ENCODE results near the gene SLC5A12. TPM values are rescaled to one million over a fixed set of nuclear protein-coding genes. Genes with fewer than 3 reads are reported as not detected.

SLC5A12 gene
- total RNA-seq, 1 donor from 2014 or later: 4.7 TPM

DNA sequence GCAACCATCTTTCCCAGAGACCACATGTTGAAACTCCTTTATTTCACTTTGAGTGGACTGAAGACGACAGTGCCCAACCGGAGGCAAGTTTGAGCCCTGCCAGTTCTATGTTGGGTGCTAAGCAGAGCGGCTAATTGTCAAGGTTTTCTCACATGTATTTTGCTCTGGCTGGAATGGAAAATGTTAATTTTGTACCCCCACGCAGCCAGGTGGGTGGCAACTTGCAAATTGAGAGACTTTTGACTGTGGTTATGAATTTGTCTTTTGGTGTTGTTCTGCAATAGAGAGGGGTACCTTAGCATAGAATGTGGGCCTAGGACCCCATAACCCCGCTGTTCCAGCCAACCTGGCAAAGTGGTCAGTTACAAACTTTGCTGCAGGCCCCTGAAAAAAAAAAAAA, 42.5 kb upstream of the SLC5A12 start:
- no peak for DNase-seq (ENCODE audit: low spot score in 2 of 2, unreplicated experiment in 2 of 2)
- Mint-ChIP-seq H3K4me1 (peaks cover 7% of the 10 kb centered on the region), H3K27ac (no peak overlapping the region), H3K9me3 (no peaks in the 10 kb centered on the region), H3K27me3 (ENCODE audit: low read depth) (no peaks in the 10 kb centered on the region), H3K4me3 (no peak overlapping the region), H3K36me3 (no peaks in the 10 kb centered on the region)
- TF ChIP-seq, protein P1, sequence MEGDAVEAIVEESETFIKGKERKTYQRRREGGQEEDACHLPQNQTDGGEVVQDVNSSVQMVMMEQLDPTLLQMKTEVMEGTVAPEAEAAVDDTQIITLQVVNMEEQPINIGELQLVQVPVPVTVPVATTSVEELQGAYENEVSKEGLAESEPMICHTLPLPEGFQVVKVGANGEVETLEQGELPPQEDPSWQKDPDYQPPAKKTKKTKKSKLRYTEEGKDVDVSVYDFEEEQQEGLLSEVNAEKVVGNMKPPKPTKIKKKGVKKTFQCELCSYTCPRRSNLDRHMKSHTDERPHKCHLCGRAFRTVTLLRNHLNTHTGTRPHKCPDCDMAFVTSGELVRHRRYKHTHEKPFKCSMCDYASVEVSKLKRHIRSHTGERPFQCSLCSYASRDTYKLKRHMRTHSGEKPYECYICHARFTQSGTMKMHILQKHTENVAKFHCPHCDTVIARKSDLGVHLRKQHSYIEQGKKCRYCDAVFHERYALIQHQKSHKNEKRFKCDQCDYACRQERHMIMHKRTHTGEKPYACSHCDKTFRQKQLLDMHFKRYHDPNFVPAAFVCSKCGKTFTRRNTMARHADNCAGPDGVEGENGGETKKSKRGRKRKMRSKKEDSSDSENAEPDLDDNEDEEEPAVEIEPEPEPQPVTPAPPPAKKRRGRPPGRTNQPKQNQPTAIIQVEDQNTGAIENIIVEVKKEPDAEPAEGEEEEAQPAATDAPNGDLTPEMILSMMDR (IDR thresholded peaks at IDR 0.05; ENCODE audit: unreplicated experiment): no peak

DNA sequence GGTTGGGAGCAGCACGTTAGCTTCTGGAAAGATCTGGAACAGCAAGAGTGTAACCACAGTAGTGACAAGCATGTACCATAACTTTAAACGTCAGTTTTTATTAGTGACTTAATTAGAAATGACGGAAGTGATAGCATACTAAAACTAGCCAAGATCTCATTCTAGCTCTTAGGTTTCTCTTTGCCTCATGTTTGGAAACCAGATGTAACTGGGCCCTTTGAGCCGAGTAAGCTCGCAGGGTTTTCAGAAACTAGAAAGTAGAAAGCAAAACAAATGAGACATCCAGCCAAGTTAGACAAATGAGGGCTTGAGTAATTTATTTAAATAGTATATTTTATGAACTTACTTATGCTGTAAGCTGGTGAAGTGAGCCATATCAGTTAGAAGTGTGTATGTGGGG, 40.2 kb upstream of the SLC5A12 start:
- TF ChIP-seq, protein P1 (IDR thresholded peaks at IDR 0.05; ENCODE audit: unreplicated experiment): no peak
- no peaks in the 10 kb centered on the region for H3K27me3 Mint-ChIP-seq (ENCODE audit: low read depth)
- H3K4me3 Mint-ChIP-seq: no peak overlapping the region
- H3K36me3 Mint-ChIP-seq: no peaks in the 10 kb centered on the region
- no peak overlapping the region for H3K27ac Mint-ChIP-seq
- H3K9me3 Mint-ChIP-seq: peaks cover 1% of the 10 kb centered on the region
- no peak for DNase-seq (ENCODE audit: low spot score in 2 of 2, unreplicated experiment in 2 of 2)
- peaks cover 7% of the 10 kb centered on the region for H3K4me1 Mint-ChIP-seq

DNA sequence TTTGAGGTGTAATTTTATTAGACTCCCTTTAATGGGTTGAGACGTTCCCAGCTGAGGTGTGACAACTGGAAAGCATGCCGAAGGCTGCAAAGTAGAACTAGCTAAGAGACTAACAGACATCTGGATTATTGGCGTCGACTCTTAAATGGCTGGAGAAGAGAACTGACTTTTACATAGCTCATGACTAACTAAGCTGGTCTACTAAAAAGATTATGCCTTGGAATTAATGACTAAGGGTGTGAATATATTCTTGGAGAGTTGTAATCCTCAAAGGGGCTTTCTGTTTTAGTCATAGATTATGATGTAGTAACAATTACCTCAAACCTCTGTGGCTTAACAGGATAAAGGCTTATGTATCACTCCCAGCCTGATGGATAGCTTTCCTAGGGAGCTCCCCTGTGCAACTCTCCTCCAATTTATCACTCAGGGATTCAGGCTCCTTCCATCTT, 39.5 kb upstream of the SLC5A12 start:
- TF ChIP-seq, protein P1 (IDR thresholded peaks at IDR 0.05; ENCODE audit: unreplicated experiment): no peak
- H3K4me1 Mint-ChIP-seq: peaks cover 7% of the 10 kb centered on the region
- H3K9me3 Mint-ChIP-seq: peaks cover 6% of the 10 kb centered on the region
- H3K36me3 Mint-ChIP-seq: no peaks in the 10 kb centered on the region
- no peak overlapping the region for H3K27ac Mint-ChIP-seq
- no peak overlapping the region for H3K4me3 Mint-ChIP-seq
- no peaks in the 10 kb centered on the region for H3K27me3 Mint-ChIP-seq (ENCODE audit: low read depth)
- DNase-seq (ENCODE audit: low spot score in 2 of 2, unreplicated experiment in 2 of 2): no peak

DNA sequence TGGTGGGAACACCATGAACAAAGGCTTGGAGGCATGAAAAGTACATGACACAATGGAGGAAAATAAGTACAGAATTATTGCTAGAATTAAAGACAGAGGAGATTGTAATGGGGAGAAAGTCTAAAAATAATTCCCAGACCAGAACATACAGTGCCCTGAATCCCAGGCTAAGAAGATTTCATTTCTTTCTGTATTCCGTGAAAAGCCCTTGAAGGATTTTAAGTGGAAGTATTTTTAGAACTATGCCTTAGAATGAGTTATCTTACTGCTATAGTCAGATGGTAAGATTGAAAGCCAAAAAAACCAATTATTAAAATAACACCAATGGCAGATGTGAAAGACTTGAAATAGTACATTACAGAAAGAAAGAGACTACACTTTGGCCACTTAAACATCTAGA, 36.1 kb upstream of the SLC5A12 start:
- TF ChIP-seq, protein P1 (IDR thresholded peaks at IDR 0.05; ENCODE audit: unreplicated experiment): no peak
- Mint-ChIP-seq H3K4me1 (peaks cover 12% of the 10 kb centered on the region), H3K27me3 (ENCODE audit: low read depth) (no peaks in the 10 kb centered on the region), H3K4me3 (no peak overlapping the region), H3K9me3 (peaks cover 6% of the 10 kb centered on the region), H3K27ac (no peak overlapping the region), H3K36me3 (no peaks in the 10 kb centered on the region)
- DNase-seq (ENCODE audit: low spot score in 2 of 2, unreplicated experiment in 2 of 2): no peak

DNA sequence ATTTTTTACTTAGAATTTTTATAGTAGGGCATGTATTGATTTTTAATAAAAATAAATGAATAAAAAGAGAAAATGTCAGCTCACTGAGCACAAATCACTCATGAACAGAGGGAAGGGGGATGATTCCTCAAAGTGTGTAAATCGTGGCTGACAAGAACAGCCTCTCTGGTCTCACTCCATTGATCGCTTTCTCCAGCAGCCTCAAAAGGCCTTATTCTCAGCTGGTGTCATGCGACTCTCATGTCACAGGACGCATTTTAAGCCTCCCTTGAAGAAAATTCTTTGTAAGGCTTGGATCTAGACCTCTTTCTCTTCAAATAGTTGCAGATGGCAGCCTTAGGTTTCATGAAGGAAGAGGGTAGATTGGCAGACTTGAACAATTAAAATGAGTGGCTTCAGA, 33.9 kb upstream of the SLC5A12 start:
- H3K4me3 Mint-ChIP-seq: no peak overlapping the region
- DNase-seq (ENCODE audit: low spot score in 2 of 2, unreplicated experiment in 2 of 2): no peak
- TF ChIP-seq, protein P1 (IDR thresholded peaks at IDR 0.05; ENCODE audit: unreplicated experiment): no peak
- H3K27ac Mint-ChIP-seq: no peak overlapping the region
- H3K36me3 Mint-ChIP-seq: no peaks in the 10 kb centered on the region
- H3K27me3 Mint-ChIP-seq (ENCODE audit: low read depth): no peaks in the 10 kb centered on the region
- peaks cover 13% of the 10 kb centered on the region for H3K4me1 Mint-ChIP-seq
- H3K9me3 Mint-ChIP-seq: peaks cover 6% of the 10 kb centered on the region

Data from mesothelial cell of epicardium (in vitro differentiated cells).